Left renal cortex interstitium (tissue), 4 donors: ENCODE measurements around the gene UNK. TPM values are rescaled to one million over a fixed set of nuclear protein-coding genes. Genes with fewer than 3 reads are reported as not detected.
"Not testable (repeated sequence)": the region's sequence is repeated elsewhere in the genome, so short reads cannot be mapped to it uniquely, and the experiment has no call there.

ENCODE experiments used
- DNase-seq, 4 donors: peaks; one replicate each; pipeline ENCODE4 v3.0.0-alpha.2; 2013; ENCODE audit warnings: low read depth in 4 of 4, low spot score in 2 of 4, missing footprints in 1 of 4
- polyA plus RNA-seq, 4 donors: library from polyadenylated mRNA; unstranded; fragments of 120-200 nt; gene quantifications; one replicate each; pipeline ENCODE4 v1.2.1, GENCODE V29; 2013; ENCODE audit not compliant: insufficient read length in 4 of 4

The UNK gene
- polyA plus RNA-seq, 4 donors: 32.5 to 55.4 (median 44.9) TPM

DNA sequence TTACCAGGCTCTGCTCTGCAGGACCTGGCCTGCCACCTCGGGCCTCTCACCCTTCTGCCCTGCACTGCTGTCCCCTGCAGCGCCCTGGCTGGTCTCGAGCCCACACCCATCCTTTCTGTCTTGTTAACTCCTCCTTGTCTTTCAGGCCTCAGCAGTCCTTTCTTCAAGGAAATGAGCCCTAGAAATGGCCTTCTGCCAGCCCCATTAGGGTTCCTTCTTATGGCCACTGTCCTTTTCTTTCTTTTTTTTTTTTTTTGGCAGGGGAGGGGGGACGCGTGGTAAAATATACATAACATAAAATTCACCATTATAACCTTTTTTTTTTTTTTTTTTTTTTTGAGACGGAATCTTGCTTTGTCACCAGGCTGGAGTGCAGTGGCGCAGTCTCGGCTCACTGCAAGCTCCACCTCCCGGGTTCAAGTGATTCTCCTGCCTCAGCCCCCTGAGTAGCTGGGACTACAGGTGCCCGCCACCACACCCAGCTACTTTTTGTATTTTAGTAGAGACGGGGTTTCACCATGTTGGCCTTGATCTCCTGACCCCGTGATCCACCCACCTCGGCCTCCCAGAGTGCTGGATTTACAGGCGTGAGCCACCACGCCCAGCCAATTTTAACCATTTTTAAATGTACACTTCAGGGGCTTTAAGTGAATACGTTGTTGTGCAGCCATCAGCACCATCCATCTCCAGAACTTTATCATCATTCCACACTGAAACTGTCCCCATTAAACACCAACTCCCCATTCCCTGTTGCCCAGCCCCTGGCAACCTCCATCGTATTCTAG is 81.0 kb downstream of the UNK start:
- DNase-seq: not testable (repeated sequence)

DNA sequence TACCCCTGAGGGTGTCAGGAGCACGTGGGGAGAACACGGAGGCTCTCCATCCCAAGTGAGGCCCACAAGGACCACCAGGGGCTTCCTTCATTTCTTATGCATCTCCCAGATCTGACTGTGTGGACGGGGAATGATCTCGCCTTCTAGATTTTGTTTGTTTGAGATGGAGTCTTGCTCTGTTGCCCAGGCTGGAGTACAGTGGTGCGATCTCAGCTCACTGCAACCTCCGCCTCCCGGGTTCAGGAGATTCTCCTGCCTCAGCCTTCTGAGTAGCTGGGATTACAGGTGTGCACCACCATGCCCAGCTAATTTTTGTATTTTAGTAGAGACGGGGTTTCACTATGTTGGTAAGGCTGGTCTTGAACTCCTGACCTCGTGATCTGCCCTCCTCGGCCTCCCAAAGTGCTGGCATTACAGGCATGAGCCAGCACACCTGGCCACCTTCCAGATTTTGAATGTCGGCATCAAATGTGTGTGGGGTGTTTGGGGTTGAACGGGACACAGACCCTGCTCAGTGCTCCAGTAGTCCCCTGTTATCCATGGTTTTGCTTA is 84.2 kb downstream of the UNK start:
- DNase-seq: not testable (repeated sequence)

DNA sequence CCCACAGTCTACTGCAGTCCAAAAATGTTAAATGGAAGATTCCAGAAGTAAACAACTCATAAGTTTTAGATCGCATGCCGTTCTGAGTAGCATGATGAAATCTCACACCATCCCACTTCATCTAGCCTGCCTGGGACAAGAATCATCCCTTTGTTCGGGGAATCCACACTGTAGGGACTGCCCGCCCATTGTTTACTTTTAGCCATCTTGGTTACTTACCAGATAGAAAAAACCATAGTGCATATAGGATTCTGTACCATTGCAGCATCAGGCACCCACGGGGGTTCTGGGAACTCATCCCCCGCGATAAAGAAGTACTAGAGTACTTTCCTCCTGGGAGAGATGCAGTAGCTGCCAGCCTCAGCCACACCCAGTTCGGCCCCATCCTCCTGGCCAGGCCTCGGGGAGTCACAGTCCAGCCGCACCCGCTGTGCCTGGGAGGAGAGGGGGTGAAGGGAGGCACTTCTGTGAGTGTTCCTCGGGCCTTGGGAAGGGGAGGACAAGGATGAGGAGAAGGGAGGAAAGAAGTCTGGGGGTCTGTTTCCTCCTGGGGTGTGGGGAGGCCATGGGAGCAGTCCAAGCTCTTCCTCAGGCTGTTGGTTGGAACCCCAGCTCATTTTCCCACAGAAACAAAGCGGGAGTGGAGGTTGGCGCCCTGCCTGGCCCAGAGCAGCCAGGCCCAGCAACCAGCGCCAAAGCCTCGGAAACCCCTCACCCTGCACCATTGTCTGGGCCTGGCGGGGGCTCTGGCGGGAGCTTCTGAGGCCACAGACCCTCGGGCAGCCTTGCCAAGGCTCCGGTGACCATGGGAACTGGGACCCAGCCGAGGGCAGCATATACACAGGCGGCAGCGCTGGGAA is 84.9 kb downstream of the UNK start:
- DNase-seq: no peak

DNA sequence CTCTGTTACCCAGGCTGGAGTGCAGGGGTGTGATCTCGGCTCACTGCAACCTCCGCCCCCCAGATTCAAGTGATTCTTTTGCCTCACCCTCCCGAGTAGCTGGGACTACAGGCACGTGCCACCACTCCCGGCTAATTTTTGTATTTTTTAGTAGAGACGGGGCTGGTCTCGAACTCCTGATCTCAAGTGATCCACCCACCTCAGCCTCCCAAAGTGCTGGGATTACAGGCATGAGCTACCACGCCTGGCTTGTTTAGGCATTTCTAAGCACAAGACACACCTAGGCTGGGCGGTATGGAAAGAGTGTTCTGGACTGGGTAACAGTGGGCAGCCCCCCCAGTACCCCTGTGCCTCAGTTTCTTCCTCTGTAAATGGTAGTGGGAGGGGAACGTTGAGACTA is 85.6 kb downstream of the UNK start:
- not testable (repeated sequence) for DNase-seq

DNA sequence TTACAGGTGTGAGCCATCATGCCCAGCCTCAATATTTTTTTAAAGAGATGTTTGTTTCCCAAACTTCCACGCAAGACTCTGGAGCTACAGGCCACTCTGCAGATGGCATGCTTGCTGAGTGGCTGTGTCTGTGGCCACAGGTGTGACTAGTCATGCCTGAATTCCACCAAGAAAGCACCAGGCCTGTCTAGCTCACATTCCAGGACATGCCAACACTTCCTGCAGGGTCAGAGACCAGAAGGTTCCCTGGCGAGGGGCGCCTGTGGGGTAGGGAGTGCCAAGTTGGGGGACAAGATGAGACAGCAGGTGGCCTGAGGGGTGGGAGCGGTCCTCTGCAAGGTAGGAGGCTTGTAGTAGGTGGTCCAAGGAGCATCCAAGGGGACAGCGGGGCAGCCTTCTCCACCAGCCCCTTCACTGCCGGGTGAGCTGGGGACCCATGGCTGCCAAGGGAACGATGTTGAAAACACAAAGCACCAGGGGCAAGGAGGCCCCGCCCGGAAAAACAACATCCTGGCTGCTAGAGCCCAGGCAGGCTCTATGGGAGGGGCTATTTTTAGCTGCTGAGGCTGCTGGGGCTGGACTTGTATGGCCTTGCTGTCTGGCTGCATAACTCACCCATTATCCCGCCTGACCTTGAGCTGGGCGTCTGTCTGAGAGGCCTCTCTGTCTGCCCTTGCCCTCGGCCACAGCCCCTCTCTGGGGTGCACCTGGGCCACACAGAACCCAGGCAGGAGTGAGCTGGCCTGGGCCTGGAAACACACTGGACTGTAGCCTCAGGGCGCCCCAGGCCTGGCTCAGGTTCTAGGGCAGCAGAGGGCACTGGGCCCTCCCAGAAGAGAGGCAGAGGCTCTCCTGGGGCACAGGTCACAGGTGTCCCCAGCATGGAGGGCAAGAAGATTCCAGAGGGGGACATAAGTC is 88.1 kb downstream of the UNK start:
- DNase-seq: no peak

DNA sequence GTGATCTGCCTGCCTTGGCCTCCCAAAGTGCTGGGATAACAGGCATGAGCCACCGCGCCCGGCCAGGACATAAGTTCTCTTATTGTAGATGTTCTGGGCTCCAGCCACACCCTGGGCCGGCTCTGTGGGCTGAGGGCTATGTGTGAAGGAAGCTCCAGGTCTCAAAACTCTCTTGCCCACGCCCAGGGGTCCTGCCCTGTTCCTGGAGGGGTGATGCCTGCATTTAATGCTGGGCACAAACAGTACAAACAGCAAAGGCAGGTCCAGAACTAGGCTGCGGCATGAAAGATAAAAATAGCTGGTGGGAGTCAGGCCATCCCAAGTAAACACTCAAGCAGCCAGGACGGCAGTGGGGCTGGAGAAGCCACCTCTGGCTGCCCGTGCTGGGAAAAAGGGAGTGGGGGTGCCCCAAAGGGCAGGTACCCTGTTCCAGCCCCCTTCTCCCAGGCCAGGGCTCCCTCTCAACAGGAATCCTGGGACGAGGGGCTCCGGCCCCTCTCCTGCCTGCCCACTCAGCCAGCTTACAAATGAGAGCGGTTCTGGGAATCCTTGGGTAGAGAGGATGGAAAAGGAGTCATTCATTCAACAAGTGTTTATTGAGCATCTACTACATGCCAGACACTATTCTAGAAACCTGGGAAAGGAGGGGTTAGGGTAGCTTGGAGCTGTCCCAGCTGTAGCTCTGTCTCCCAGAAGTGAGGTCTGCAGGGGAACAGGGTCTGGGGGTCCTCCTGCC is 89.1 kb downstream of the UNK start:
- no peak for DNase-seq

DNA sequence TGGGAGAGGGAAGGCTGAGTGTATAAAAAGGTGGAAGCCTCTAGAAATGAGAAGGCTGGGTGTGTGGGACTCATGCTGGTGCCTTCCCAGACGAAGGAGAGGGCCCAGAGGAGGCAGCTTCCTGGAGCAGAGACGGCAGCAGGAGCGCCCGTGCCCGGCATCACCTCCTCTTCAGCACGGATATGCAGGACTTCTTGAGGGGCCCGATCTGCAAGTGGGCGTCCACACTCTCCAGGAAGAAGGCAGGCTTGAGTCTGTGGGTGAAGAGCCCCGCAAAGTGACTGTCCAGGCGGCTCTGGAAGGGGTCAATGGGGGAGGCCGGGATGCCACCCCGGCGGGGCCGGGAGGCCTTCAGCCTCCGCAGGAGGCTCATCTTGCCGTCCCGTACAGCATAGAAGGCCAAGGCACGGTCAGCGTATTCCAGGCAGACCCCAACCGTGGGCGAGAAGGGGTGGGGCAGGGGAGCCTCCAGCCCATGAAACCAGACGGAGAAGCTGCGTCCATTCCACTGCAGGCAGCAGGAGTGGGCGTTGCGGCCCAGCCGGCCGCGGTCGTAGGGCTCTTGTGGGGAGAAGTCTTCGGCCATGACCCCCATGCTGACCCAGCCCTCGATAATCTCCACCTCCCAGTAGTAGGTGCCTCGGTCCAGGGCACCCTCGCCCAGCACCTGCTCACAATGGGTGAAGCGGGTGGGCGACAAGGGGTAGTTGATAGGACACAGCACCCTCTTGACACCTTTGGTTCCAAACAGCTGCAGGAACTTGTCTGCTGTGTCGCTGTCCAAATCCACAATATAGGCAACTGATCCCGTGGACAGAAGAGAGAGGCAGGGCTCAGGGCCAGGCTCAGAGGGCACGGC is 89.9 kb downstream of the UNK start:
- no peak for DNase-seq

Other genes starting within 250 kb of the UNK start
- 100 to 1,000 TPM in 3 of 4 donors, 10 to 100 TPM in 1; 91.3 to 262 (median 168) TPM for gene MYO15B, start 197.0 kb upstream of the UNK start, polyA plus RNA-seq
- gene SMIM5, start 151.4 kb upstream of the UNK start, polyA plus RNA-seq: 1 to 10 TPM; 5.0 to 9.9 (median 6.5) TPM
- gene RECQL5, start 117.7 kb upstream of the UNK start, polyA plus RNA-seq: 10 to 100 TPM; 31.6 to 59.3 (median 46.1) TPM
- gene SAP30BP, start 117.5 kb upstream of the UNK start, polyA plus RNA-seq: 100 to 1,000 TPM in 2 of 4 donors, 10 to 100 TPM in 2; 89.1 to 103 (median 97.9) TPM
- 10 to 100 TPM; 11.3 to 16.5 (median 11.6) TPM for gene ITGB4, start 63.3 kb upstream of the UNK start, polyA plus RNA-seq
- gene GALK1, start 19.6 kb upstream of the UNK start, polyA plus RNA-seq: 10 to 100 TPM; 25.3 to 41.3 (median 32.1) TPM
- 1 to 10 TPM; 4.1 to 7.7 (median 5.7) TPM for gene UNC13D, start 59.6 kb downstream of the UNK start, polyA plus RNA-seq
- gene WBP2, start 70.5 kb downstream of the UNK start, polyA plus RNA-seq: 10 to 100 TPM; 79.8 to 92.5 (median 84.8) TPM
- gene TRIM47, start 93.8 kb downstream of the UNK start, polyA plus RNA-seq: 1 to 10 TPM; 5.6 to 7.5 (median 6.6) TPM
- 10 to 100 TPM; 12.2 to 19.6 (median 15.9) TPM for gene TRIM65, start 112.1 kb downstream of the UNK start, polyA plus RNA-seq
- 100 to 1,000 TPM in 2 of 4 donors, 10 to 100 TPM in 2; 72.9 to 113 (median 94.0) TPM for gene MRPL38, start 120.1 kb downstream of the UNK start, polyA plus RNA-seq
- gene FBF1, start 156.2 kb downstream of the UNK start, polyA plus RNA-seq: 10 to 100 TPM in 2 of 4 donors, 1 to 10 TPM in 2; 5.5 to 16.9 (median 10.8) TPM
- 10 to 100 TPM; 28.2 to 37.6 (median 36.2) TPM for gene ACOX1, start 194.4 kb downstream of the UNK start, polyA plus RNA-seq
- gene TEN1, start 194.4 kb downstream of the UNK start, polyA plus RNA-seq: 10 to 100 TPM; 19.0 to 32.8 (median 27.4) TPM
- gene CDK3, start 216.0 kb downstream of the UNK start, polyA plus RNA-seq: 10 to 100 TPM in 2 of 4 donors, 1 to 10 TPM in 2; 8.1 to 28.0 (median 15.3) TPM
- gene EVPL, start 242.5 kb downstream of the UNK start, polyA plus RNA-seq: 10 to 100 TPM; 15.1 to 26.1 (median 22.9) TPM